Natural killer cell (primary cell): ENCODE measurements around the gene TNS3. TPM values are rescaled to one million over a fixed set of nuclear protein-coding genes. Genes with fewer than 3 reads are reported as not detected.
"Not testable (repeated sequence)": the region's sequence is repeated elsewhere in the genome, so short reads cannot be mapped to it uniquely, and the experiment has no call there.

Experiments
- ATAC-seq, 3 donors: fragments of 150-1000 bp in 2 of 3; fragments of 200-7000 bp in 1 of 3; cut with Tn5 transposase; 1 replicate in 1 of 3; 2 replicates in 2 of 3; pipeline ENCODE4 v1.10.0; 2021; ENCODE audit warnings: mild to moderate bottlenecking in 2 of 3, moderate library complexity in 2 of 3
- DNase-seq, 2 donors: peaks; one replicate each; pipeline versions ENCODE4 v3.0.0 to v3.0.0-alpha.2; 2013 to 2021; ENCODE audit warnings: mixed read lengths in 1 of 2
- H3K27ac ChIP-seq: one replicate; pipeline ENCODE4 v1.5.1; 2013; ENCODE audit warnings: mild to moderate bottlenecking, low read length
- H3K27me3 ChIP-seq: one replicate; pipeline ENCODE4 v1.6.1; 2013; ENCODE audit warnings: low read length; ENCODE audit not compliant: control insufficient read depth, insufficient read depth
- H3K36me3 ChIP-seq: one replicate; pipeline ENCODE4 v1.6.1; 2013; ENCODE audit warnings: low read length; ENCODE audit not compliant: control insufficient read depth, insufficient read depth
- H3K4me1 ChIP-seq: one replicate; pipeline ENCODE4 v1.6.1; 2013; ENCODE audit warnings: low read length; ENCODE audit not compliant: control insufficient read depth, insufficient read depth
- H3K4me3 ChIP-seq: one replicate; pipeline ENCODE4 v1.5.1; 2013; ENCODE audit warnings: low read length
- H3K9me3 ChIP-seq: one replicate; pipeline ENCODE4 v1.6.1; 2013; ENCODE audit warnings: low read length; ENCODE audit not compliant: control insufficient read depth, insufficient read depth
- H3K27ac Mint-ChIP-seq, 2 donors: one replicate each; pipeline ENCODE4 v1.8.0; 2022; ENCODE audit warnings: mild to moderate bottlenecking in 2 of 2, mixed read lengths in 2 of 2, moderate library complexity in 1 of 2
- H3K27me3 Mint-ChIP-seq, 2 donors: one replicate each; pipeline ENCODE4 v1.8.0; 2022; ENCODE audit warnings: low read depth in 2 of 2, mixed read lengths in 2 of 2
- H3K36me3 Mint-ChIP-seq: one replicate; pipeline ENCODE4 v1.8.0; 2022; ENCODE audit warnings: mixed read lengths
- H3K4me1 Mint-ChIP-seq, 2 donors: one replicate each; pipeline ENCODE4 v1.8.0; 2022; ENCODE audit warnings: mixed read lengths in 2 of 2
- H3K4me3 Mint-ChIP-seq: one replicate; pipeline ENCODE4 v1.8.0; 2022; ENCODE audit warnings: mild to moderate bottlenecking, moderate library complexity, mixed read lengths
- H3K9me3 Mint-ChIP-seq, 2 donors: one replicate each; pipeline ENCODE4 v1.8.0; 2022; ENCODE audit warnings: mixed read lengths in 2 of 2
- WGBS: methylation state at CpG from one replicate; pipeline ENCODE4 v1.1.7; 2013; ENCODE audit warnings: missing lambda C conversion rate; ENCODE audit not compliant: insufficient coverage; 5-methylcytosine and 5-hydroxymethylcytosine counted together
- intact Hi-C: fragments of 100-400 bp; cut with micrococcal nuclease; formaldehyde crosslinking; loops from one replicate; pipeline ENCODE4 v1.14.2; 2022
- total RNA-seq, 4 donors: library from RNA; stranded (reverse); fragments of 120-200 nt in 1 of 4; gene quantifications; one replicate each; pipeline versions ENCODE4 v1.2.3 to v1.2.4, GENCODE V29; 2013 to 2022
- TF ChIP-seq, protein P1 (sequence below): fragments of 200-600 bp; IDR thresholded peaks from one replicate; pipeline ENCODE4 v1.8.0; 2022; ENCODE audit warnings: antibody characterized with exemption

The TNS3 gene
- total RNA-seq, 3 donors from 2014 or later (not counting 1 experiment from before 2014, with no cell fraction given), result 1.6 to 3.5 (median 2.9) TPM

DNA sequence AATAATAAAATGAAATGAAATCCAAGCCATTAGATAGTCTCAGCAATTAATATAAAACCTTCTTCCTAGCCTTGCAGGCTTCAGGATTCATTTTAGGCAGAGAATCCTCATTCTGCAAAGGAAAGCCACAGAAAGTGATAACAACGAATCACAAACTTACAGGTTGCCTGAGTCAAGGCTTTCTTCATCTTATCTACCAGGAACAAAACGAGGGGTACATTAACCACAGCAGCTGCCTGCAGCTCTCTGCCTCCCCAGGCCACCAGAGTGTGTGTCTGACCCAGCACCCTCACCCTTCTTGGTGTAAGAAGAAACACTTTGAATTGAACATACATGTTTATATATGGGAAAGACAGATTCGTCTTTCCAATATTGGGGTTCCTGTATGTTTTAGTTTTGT, 12.5 kb upstream of the TNS3 start:
- TF ChIP-seq, protein P1, sequence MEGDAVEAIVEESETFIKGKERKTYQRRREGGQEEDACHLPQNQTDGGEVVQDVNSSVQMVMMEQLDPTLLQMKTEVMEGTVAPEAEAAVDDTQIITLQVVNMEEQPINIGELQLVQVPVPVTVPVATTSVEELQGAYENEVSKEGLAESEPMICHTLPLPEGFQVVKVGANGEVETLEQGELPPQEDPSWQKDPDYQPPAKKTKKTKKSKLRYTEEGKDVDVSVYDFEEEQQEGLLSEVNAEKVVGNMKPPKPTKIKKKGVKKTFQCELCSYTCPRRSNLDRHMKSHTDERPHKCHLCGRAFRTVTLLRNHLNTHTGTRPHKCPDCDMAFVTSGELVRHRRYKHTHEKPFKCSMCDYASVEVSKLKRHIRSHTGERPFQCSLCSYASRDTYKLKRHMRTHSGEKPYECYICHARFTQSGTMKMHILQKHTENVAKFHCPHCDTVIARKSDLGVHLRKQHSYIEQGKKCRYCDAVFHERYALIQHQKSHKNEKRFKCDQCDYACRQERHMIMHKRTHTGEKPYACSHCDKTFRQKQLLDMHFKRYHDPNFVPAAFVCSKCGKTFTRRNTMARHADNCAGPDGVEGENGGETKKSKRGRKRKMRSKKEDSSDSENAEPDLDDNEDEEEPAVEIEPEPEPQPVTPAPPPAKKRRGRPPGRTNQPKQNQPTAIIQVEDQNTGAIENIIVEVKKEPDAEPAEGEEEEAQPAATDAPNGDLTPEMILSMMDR, result no peak
- Histone ChIP-seq H3K4me1 (no peaks in the 10 kb centered on the region), H3K27me3 (no peaks in the 10 kb centered on the region), H3K36me3 (no peaks in the 10 kb centered on the region), H3K9me3 (peaks cover 15% of the 10 kb centered on the region), H3K4me3 (no peak overlapping the region), H3K27ac (no peak overlapping the region)
- Mint-ChIP-seq H3K4me3 (no peak overlapping the region), H3K9me3 (peaks cover 0 to 4% of the 10 kb centered on the region in 2 donors), H3K27ac (no peak overlapping the region), H3K36me3 (peaks cover 11% of the 10 kb centered on the region), H3K4me1 (no peaks in the 10 kb centered on the region), H3K27me3 (peaks cover 0 to 5% of the 10 kb centered on the region in 2 donors)
- ATAC-seq (no peak), DNase-seq (no peak)
- intact Hi-C loops, result no loop called here
- 19% methylated on average over 3 of the region's 3 CpGs for WGBS

DNA sequence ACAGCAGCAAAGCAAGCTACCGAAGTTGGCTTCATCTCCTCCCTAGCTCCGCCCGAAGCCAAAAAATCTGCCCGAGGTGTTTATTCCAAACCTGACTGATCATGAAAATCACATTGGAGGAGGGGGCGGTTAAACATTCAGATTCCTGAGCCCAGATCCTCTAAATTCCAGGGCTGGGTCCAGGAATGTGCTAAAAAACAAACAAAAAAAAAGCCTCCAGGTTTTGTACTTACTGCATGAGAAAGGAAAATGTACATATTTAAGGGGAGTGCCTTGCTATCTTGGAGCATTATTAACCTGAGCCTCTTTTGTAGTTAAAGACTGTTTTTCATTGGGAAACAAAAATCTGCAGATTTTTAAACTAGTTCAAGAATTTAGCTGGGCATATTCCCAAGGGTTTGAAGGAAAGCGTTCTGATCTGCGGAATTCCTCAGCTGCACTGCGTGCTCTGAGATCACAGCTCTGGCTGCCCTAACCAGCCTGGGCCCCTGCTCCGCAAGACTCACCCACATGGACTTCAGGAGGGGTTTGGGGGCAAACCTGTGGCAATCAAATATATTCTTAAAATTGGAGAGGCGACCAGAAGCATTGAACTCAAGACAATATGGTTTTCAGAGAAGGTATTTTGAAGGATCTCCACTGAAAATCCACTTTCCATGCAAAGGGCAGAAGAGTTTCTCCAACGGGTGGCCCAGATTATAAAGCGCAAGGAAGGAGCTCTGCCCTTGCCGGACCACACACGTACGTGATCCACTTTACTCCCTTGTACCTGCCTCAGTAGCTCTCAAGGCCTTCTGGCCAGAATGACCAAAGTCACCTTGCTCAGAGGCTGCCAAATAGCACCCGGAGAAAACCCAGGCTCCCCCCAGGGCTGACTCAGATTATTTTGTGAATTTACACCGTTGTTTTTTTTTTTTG, 10.0 kb upstream of the TNS3 start:
- intact Hi-C loops, result no loop called here
- Mint-ChIP-seq H3K36me3 (peaks cover under 1% of the 10 kb centered on the region), H3K27ac (no peak overlapping the region), H3K27me3 (peaks cover 0 to 3% of the 10 kb centered on the region in 2 donors), H3K4me3 (no peak overlapping the region), H3K9me3 (no peaks in the 10 kb centered on the region), H3K4me1 (no peaks in the 10 kb centered on the region)
- no peaks in the 10 kb centered on the region for H3K36me3 ChIP-seq
- no peak overlapping the region for H3K27ac ChIP-seq
- no peak overlapping the region for H3K4me3 ChIP-seq
- H3K9me3 ChIP-seq, result peaks cover 6% of the 10 kb centered on the region
- DNase-seq (no peak), ATAC-seq (no peak)
- peaks cover 3% of the 10 kb centered on the region for H3K4me1 ChIP-seq
- WGBS, result 92% methylated on average over 17 of the region's 17 CpGs
- H3K27me3 ChIP-seq, result no peaks in the 10 kb centered on the region
- TF ChIP-seq, protein P1, result no peak

DNA sequence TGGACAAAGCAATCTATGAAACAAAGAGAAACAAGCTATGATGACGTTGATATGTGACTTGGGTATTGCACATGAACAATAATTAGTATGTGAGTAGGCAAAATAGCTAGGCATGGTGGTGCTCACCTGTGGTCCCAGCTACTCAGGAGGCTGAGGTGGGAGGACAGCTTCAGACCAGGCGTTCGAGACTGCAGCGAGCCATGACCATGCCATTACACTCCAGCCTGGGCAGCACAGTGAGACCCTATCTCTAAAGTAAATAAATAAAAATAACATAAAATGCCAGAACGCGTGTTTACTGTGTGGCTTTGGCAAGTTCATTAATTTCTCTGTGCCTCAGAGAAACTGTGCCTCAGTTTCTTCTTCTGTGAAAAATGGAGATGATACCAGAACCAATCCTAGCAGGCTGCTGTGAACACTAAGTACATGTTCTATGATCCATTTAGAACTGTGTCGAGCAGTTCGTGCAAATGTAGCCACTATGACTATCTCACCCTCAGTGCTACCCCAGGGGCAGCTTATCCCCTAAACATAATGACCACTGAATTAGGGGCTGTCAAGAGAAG, 9.3 kb upstream of the TNS3 start:
- Histone ChIP-seq H3K27me3 (no peaks in the 10 kb centered on the region), H3K4me3 (no peak overlapping the region), H3K36me3 (no peaks in the 10 kb centered on the region), H3K4me1 (peaks cover 8% of the 10 kb centered on the region), H3K9me3 (no peaks in the 10 kb centered on the region), H3K27ac (no peak overlapping the region)
- no peaks in the 10 kb centered on the region for H3K4me1 Mint-ChIP-seq
- intact Hi-C loops, result no loop called here
- H3K9me3 Mint-ChIP-seq, result no peaks in the 10 kb centered on the region
- 92% methylated on average over 8 of the region's 8 CpGs for WGBS
- H3K36me3 Mint-ChIP-seq, result no peaks in the 10 kb centered on the region
- DNase-seq (no peak), ATAC-seq (no peak)
- H3K27me3 Mint-ChIP-seq, result peaks cover 0 to 3% of the 10 kb centered on the region in 2 donors
- H3K27ac Mint-ChIP-seq, result no peak overlapping the region
- TF ChIP-seq, protein P1, result no peak
- H3K4me3 Mint-ChIP-seq, result no peak overlapping the region

DNA sequence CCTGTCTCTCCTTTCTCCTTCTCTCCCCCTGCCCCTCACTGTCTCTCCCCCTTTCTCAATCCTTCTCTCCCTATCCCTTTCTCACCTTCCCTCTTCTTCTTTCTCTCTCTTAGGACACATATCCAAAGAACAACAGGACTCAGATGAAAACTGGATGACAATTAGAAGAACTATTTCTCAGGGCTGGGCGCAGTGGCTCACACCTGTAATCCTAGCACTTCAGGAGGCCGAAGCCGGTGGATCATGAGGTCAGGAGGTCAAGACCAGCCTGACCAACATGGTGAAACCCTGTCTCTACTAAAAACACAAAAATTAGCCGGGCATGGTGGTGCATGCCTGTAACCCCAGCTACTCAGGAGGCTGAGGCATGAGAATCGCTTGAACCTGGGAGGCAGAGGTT, 8.3 kb upstream of the TNS3 start:
- H3K27me3 Mint-ChIP-seq, H3K9me3 ChIP-seq, H3K4me1 ChIP-seq, H3K27me3 ChIP-seq, H3K27ac Mint-ChIP-seq, H3K4me1 Mint-ChIP-seq, H3K4me3 ChIP-seq, DNase-seq, H3K36me3 Mint-ChIP-seq, H3K27ac ChIP-seq, ATAC-seq, intact Hi-C loops, H3K36me3 ChIP-seq, H3K4me3 Mint-ChIP-seq, H3K9me3 Mint-ChIP-seq: not testable (repeated sequence)
- 89% methylated on average over 5 of the region's 5 CpGs for WGBS
